DLD1 (cell line): Measurements from ENCODE around the gene ZBTB22.
"Not testable (repeated sequence)": the region's sequence is repeated elsewhere in the genome, so short reads cannot be mapped to it uniquely, and the experiment has no call there.

ENCODE experiments used
- in situ Hi-C: cut with HindIII; loops from 2 replicates; pipeline ENCODE4 v1.10.0; 2017; ENCODE audit warnings: low sequenced_read_pairs

Gene ZBTB22

DNA sequence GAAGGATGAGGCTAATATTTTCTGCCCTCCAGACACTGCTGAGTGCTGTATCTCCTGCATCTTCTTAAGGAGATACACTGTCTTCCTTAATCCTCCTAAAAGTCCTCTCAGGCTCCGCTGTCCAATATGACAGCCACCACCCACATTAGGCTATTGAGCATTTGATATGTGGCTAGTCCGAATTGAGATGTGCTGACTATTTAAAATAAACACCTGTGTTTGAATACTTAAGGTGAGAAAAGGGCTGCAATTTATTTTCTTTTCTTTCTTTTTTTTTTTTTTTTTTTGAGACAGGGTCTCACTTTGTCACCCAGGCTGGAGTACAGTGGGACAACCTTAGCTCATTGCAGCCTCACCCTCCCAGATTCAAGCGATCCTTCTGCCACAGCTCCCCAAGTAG lies 15.7 kb downstream of the ZBTB22 start:
- in situ Hi-C loops: no loop called here

DNA sequence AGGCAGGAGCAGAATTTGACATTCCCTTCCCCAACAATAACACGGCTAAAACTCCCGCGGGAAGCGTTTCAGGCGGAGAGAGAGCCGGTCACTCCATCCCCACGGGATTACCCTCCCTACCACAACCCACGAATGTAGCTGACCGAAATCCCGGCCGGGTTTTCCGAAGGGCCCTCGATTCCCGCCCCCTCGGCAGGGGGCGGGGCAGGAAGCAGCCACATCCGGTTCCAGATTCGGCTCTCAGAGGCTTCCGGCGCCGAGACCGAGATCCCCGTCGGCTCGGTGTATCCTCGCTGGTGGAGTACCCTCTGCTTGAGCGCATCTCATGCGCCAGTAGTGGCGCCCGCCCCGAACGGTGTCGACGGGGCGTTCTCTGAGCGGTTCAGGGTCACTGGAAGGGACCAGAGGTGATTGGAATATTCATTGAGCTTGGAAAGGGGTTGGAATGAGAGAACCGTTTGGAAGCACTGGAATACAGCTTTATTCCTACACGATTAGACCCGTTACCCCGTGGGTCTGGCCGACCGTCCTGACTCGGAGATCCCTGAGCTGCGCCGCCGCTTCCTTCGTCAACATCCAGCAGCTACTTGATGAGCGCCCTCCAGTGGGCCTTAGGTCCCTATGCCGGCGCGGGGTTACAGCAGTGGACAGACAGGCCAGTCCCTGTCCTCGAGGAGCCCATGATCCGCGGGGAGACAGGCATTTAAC lies 18.2 kb downstream of the ZBTB22 start:
- in situ Hi-C loops: no loop called here

GRCh38 chr6:33298773-33299236 lies 18.7 kb downstream of the ZBTB22 start, which contains the start of gene RGL2:
TSS of gene RGL2 (minus strand) at chr6:33298942. CDS start at chr6:33298610, 332 bp downstream.
- in situ Hi-C loops: no loop called here

GRCh38 chr6:33297956-33298772 lies 19.4 kb downstream of the ZBTB22 start:
- in situ Hi-C loops: no loop called here

DNA sequence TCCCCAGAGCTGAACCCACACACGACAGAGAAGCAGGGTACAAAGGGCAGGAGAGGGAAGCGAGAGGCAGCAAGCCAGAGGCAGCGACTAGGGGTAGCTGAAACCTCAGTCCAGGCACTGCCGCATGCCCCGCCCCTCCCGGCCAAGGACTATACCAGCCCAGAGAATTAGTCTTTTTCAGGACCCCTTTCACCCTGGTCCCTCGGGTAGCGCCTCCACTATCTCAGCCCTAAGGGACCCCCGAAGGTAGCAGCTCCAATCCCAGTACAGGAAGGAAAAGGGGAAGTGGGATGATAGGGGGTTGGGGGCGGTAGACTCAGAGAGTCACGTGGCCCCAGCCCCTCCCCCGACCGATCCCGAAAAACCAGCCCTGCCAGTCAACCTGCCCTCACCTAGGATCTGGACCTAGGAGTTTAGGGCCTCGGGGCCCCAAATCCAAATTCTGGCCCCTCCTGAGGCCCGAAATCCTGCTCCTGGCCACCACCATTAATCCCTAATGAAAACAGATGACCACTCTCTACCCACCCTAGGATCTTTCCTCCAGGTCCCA lies 20.1 kb downstream of the ZBTB22 start:
- in situ Hi-C loops: no loop called here

GRCh38 chr6:33296797-33297405 lies 20.6 kb downstream of the ZBTB22 start:
- in situ Hi-C loops: no loop called here

DNA sequence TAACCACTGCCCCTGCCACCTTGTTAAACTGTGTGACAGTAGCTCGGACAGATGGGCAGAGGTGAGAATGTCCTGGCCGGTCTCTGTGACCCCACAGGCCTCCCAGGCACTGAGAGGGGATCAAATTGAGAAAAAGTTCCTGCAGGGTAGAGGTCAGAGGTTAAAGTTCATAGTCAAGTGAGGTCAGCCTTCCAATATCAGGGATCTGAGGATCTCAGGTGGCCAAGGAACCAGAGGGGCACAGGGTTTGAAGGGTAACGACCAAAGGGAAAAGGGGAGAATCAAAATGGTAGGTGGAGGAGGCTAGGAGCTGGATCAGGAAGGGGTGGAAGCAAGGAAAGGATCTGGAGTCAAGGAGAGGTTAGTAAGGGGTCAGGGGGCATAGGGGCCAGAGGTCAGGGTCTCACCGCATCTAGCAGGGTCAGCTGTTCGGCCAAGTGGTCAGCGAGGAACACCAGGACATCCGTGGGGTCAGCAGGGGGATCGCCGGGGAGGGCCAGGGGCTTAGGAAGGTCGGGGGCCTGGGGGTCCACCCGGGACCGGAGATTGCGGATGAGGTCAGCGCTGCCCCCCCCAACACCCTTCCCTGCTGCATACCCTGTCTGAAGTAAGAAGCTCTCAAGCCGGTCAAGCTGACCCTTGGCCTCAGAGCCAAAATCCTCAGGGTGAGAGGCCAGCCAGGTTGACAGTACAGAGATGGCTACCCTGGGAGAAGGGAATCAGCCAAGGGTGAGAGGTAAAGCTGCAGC lies 21.7 kb downstream of the ZBTB22 start:
- in situ Hi-C loops: no loop called here

GRCh38 chr6:33294086-33294823 lies 23.3 kb downstream of the ZBTB22 start:
- in situ Hi-C loops: no loop called here

- in situ Hi-C loops: no loop called here
These were observed 24.4 kb downstream of the ZBTB22 start for GRCh38 chr6:33292996-33293682.

DNA sequence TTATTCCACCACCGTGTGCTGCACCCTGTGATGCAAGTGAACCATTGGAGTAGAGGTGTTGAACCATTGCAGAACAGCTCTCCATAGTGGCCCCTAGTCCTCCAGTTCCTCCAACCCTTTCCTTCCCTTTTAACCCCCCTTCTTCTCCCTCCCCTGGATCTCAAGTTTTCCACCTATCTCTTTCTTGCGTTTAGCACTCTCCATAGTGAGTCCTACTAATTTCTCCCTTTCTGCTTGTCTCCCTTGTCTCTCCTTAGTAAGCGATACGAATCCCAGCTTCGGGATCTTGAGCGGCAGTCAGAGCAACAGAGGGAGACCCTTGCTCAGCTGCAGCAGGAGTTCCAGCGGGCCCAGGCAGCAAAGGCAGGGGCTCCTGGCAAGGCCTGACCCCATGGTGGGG lies 27.1 kb downstream of the ZBTB22 start:
- in situ Hi-C loops: no loop called here

- in situ Hi-C loops: no loop called here
These were observed 27.7 kb downstream of the ZBTB22 start for GRCh38 chr6:33289784-33290315.

DNA sequence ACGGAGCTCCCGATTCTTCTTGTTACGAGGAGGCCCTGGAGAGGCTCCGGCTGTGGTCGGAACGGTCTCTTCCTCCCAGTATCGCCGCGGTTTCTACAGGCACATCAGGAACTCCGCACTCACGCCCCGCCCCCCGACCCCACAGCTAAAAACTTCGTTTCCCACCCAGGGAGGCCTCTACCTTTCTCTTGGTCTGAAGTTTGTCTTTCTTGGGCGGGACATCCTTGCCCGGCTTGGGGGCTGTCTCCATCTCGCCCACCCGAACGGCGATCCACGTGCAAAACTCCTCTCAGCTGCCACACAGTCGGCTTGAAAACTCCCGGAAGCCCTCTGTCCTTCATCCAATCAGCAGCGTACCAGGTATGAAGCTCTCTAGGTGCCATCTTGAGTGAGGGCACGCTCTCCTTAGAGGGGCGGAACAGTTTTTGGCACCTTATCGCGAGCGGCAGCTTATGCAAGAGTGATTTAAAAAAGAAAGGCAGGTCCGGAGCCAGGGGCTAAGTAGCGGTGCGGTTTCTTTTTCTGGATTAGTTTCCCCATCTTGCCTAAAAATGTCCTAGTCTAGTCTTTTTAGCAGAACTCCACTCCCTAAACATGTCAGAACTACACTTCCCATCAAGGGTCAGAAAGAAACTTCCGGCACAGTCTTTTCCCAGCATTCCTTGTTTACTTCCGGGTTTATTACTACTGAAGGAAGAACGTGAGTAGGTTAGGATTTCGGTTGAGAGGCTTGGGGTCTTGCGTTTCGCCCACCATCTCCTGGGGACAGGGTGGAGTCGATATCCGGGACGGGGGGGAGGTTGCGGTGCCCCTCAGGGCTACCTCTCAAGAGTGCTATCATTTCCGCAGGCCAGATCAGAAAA lies 28.4 kb downstream of the ZBTB22 start, which contains the start of the genes PFDN6 and WDR46:
Gene PFDN6, plus strand, starts transcription at position 681 of the 863 bp plus-strand sequence. CDS start 256 bp downstream, outside the sequence.
Gene WDR46, minus strand, starts transcription at position 319 of the 863 bp plus-strand sequence. Its CDS starts 69 bp downstream, at position 250.
- in situ Hi-C loops: no loop called here

DNA sequence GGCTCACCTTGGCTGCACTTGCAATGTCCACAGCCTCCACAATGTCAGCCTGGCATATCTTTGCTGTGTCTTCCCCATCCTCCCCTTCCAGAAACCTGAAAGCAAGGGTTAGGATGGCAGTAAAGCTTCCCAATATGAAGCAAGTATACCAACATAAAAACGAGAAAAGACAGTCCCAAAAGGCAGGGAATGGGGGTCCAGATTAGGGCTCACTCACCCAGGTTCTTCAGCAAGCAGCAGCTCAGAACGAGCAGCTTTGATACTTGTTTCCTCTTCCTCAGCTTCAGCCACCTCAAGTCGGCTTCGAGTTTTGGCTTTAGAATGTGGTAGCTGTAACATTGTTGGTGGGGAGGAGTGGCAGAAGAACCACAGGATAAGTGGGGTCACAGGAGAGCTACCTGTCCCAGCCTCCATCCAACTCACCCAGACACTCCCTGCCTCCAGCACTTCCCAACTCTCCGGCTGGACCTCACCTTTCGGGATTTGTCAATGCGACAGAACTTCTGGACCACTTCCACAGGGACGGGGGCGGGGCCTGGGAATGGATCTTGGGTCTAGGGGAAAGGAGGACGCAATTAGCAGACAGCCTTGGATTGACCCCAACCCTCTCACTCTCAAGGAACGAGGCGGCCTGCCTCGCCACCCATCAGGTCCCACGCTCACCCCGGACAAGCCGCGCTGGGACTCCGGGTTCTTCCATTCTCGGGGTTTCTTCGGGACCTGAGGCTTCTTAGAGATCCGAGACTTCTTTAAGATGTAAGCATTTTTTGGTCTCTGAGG lies 29.2 kb downstream of the ZBTB22 start:
- in situ Hi-C loops: no loop called here

DNA sequence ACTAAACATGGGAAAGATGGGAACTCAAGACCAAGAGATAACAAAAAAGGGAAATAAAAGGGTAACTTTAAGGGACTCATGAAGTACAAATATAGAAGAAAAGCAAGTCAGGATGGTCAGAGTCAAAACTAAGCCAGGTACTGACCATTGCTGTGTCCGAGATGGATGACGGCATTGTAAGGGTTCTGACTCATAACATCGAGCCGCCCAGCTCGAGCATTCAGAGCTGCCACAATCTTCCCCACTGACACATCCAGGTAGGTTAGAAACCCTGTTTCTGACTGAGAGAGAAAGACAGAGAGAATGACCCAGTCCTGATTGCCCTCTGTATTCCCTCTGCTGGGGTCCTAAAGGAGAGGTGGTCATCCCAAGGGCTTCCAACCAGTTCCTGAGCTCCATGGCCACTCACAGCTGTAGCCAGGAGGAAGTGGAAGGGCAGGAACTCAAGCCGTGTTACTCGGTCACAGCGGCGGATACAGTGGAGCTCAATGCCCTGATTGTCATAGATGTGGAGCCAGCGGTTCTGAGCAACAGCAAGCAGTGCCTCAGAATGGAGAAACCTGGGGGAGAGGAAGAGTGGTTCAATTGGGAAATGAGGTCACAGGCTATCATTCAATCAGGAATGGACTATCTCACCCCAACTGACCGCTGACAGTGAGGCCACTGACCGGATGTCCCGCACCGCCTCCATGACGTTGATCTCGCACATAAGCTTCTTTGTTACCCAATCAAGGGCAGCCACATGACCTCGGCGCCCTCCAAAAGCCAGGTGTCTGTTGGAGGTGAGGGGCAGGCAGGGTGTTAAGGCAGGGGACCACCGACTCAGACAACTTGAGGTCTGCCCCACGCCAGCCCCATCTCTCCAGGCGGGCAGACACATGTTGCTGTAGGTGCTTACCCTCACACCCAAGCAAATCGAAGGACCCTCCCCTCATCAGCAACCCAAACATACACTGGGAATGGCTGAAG lies 30.3 kb downstream of the ZBTB22 start:
- in situ Hi-C loops: no loop called here

- in situ Hi-C loops: not testable (repeated sequence)
These were observed 32.3 kb downstream of the ZBTB22 start for GRCh38 chr6:33285214-33285613.

- in situ Hi-C loops: no loop called here
These were observed 37.0 kb downstream of the ZBTB22 start for GRCh38 chr6:33280539-33280938.
